Superior temporal gyrus (tissue), 1 donor: Measurements from ENCODE around the gene AMH.
"Not testable (repeated sequence)": the region's sequence is repeated elsewhere in the genome, so short reads cannot be mapped to it uniquely, and the experiment has no call there.

Experiments used
- DNase-seq: peaks from one replicate; pipeline ENCODE4 v3.0.0-alpha.2; 2016; ENCODE audit errors: extremely low spot score

The AMH gene

DNA sequence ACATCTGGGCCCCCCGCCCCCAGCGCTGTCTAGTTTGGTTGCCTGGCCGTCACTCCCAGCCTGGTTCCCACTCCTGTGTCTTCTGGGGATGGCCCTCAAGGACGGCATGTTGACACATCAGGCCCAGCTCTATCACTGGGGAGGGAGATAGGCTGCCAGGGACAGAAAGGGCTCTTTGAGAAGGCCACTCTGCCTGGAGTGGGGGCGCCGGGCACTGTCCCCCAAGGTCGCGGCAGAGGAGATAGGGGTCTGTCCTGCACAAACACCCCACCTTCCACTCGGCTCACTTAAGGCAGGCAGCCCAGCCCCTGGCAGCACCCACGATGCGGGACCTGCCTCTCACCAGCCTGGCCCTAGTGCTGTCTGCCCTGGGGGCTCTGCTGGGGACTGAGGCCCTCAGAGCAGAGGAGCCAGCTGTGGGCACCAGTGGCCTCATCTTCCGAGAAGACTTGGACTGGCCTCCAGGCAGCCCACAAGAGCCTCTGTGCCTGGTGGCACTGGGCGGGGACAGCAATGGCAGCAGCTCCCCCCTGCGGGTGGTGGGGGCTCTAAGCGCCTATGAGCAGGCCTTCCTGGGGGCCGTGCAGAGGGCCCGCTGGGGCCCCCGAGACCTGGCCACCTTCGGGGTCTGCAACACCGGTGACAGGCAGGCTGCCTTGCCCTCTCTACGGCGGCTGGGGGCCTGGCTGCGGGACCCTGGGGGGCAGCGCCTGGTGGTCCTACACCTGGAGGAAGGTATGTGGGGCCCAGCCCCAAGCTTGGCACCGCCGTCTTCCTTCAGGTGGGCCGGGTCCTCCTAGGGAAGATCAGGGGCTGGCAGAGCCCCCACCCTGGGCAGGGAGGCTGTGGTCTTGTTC is at the start of gene AMH:
TSS of gene AMH (plus strand) at position 314 of the 857 bp plus-strand sequence. CDS start at position 324, 10 bp downstream.
- DNase-seq, result no peak

DNA sequence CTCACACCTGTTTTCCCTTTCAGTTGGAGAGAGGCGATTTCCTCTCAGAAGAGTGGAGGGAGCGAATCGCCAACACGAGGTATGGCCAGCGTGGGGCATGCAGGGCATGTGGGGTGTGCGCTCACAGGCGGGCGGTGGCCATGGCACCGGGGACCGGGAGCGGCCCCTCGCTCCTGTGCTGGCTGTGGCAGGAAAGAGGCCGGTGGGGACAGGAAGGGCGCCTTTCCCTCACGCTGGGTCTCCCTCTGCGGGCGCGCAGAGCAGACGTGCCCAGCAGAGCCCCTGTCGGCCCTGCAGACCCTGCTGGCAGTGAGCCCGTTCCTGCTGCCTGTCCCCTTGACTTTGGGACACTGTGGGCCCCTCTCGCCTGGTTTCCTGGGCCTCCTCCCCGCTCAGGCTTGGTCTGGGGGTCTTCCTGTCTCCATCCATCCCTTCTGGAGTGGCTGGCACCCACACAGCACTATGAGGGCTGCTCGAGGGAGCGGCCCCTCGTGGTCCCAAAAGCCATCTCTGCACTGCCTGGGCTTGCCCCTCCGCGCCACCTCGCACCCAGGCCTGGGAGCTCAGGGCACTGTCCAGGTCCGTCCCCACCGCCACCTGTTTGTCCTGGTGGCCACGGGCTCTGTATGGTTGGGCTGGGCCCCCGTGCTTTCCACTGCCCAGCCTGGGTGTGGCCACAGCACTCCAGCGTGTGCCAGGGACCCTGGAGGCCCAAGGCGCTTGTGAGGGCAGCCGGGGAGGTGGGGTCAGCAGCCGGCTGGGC is 49.1 kb upstream of the AMH start:
- no peak for DNase-seq

DNA sequence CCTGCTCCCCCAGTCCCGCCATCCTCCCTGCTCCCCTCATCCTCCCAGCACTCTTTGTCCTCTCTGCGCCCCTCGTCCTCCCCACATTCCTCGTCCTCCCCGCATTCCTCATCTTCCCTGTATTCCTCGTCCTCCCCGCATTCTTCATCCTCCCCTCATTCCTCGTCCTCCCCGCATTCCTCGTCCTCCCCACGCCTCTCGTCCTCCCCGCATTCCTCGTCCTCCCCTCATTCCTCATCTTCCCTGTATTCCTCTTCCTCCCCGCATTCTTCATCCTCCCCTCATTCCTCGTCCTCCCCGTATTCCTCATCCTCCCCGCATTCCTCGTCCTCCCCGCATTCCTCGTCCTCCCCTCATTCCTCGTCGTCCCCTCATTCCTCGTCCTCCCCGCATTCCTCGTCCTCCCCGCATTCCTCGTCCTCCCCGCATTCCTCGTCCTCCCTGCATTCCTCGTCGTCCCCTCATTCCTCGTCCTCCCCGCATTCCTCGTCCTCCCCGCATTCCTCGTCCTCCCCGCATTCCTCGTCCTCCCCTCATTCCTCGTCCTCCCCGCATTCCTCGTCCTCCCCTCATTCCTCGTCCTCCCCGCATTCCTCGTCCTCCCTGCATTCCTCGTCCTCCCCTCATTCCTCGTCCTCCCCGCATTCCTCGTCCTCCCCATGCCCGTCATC is 48.4 kb upstream of the AMH start:
- DNase-seq, result not testable (repeated sequence)

DNA sequence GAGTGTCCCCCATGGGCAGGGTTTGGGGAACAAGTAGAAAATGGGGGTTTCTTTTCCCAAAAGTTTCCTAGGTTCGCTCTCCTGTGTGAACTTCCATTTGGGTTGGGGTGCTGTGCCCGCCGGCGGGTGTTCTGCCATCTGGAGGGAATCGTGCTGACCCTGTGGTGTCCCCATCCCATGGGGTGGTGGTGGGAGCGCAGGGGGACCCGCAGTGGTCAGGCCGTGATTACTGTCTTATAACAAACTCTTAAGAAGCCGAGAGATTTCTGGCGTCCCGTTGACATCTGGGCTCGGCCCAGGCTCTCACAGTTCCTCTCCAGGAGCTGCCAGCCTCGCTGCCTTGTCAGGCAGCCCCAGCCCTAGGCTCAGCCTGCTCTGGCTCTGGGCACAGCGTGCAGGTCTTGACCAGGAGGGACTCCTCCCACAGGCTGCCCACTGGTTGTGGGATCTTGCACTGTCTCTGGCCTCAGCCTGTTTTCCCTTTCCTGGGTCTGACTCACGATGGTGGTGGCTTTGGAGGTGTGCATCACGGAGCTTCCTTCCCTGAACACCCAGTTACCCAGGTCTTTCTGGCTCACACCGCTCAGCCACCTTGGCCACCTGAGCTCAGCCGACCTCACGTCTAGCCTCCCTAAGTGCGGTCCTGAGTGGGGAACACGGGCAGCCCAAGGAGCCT is 47.5 kb upstream of the AMH start:
- no peak for DNase-seq

DNA sequence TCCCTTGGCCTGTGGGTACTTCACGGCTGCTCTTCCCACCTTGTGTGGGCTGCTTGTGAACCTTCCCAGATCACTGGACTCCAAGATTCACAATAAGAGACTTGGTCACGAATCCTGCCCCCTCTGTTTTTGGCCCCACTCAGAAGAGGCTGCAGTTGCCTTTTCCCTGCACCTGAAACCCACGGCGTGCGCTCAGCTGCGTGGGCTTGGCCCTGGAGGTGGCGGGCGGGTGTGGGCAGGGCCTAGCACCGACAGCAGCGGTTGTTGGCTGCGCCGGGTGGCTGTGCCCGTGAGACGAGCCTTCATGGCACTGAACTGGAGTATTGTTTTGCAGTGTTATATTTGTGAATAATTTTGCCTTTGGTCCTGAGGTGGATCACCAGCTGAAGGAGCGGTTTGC is 46.8 kb upstream of the AMH start:
- DNase-seq, result no peak

DNA sequence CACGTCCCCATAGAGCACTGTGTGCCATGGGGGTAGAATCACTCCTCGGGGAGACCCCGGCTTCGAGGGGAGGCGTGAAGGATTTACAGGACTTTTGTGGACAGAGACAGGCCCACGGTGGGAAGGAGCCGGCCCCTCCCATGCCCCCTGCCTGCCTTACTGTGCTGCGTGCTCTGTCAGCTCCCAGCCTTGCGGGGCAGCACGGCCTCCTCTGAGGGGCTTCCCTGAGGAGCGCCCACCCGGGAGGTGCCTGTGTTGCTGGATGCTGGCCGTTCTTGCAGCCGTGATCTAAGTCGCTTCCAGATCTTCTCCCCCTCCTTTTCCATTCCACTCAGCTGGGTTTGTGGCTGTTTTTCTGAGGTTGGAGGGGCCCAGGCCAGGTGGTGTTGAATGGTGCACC is 42.1 kb upstream of the AMH start:
- DNase-seq, result no peak

DNA sequence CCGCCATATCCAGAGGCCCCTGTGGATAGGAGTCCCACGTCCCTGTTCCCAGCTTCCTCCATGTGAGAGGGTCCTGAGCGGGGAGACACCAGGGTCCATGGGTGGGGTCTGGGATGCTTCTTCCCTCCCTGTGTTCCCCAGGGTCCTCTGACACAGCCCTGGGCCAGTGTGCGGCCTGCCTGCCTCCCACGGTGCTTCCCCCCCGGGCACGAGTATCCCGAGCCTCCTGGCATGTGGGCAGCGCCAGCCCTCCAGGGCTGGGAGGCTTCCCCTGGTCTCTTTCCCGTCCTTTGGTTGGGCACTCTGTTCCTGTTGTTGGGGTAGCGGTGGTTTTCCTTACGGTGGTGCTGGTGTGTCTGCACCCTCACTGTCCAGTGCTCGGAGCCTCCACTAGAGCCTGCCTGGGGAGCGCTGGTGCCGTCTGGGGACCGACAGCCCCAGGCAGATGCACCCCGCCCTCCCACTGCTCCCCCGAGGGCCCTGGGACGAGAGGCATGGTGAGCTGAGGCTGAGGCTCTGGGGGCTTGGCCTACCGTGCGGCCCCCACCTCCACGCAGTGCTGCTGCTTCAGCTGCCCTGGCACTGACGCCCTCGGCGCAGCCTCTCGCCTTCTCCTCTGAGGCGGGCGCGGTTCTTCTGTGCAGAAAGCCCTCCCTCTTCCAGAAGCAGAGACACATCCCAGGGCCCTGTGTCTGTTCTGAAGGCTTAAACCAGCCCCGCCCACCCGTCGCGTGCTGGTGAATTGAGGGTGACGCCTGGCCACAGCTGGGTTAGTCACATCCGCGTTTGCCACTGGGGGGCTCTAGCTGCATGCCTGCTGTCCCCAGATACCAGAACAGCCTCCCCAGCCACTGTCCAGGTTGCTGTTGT is 40.9 kb upstream of the AMH start:
- DNase-seq, result no peak

DNA sequence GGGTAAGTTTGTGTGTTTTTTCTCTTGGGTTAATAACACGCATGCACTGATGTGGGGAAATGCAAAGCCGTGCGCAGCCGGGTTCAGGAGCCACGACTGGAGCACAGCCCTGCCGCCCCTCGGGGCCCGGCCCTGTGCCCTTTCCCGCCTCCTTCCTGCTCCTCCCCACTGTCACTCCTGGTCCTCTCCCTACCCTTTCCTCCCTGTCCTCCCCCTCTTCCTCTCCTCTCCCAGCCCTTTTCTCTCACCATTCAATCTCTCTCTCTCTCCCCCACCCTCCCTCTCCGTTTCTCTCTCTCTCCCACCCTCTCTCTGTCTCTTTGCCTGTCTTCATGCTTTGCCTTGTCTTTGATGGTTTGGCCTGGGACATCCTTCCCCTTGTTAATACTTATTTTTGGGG is 40.1 kb upstream of the AMH start:
- DNase-seq, result no peak

DNA sequence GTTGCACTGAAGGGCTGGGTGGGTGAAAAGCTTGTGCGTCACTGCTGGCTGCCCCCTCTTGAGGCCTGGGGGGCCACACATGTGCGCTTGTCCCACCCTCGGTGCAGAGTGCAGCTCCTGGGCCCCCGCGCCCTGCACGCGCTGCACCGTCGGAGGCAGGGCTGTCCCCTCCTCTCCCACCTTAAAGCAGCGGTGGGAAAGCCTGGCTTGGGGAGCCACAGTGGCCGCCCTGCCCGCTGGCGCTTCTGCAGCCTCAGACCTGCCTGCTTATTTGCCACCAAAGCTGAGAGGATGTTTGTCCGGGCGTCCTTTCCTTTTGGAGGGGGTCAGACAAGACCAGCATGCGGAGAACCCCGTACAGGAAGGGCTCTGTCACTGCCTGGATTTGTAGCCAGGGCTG is 39.7 kb upstream of the AMH start:
- DNase-seq, result no peak

DNA sequence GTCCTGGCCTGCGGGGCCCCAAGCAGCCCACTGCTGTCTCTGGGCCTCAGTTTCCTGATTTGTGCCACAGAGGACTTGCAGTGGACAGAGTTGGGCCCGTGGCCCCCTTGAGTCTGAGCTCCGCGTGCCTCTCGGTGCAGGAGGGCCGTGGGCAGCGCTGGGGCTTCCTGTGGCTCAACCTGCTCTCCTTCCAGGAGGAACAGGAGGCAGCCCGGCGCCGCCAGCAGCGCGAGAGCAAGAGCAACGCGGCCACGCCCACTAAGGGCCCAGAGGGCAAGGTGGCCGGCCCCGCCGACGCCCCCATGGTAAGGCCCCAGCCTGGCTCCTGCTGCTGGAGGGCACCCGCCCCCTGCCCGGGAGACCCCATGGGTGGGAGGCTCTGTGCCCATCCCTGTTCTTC is 38.9 kb upstream of the AMH start:
- no peak for DNase-seq

DNA sequence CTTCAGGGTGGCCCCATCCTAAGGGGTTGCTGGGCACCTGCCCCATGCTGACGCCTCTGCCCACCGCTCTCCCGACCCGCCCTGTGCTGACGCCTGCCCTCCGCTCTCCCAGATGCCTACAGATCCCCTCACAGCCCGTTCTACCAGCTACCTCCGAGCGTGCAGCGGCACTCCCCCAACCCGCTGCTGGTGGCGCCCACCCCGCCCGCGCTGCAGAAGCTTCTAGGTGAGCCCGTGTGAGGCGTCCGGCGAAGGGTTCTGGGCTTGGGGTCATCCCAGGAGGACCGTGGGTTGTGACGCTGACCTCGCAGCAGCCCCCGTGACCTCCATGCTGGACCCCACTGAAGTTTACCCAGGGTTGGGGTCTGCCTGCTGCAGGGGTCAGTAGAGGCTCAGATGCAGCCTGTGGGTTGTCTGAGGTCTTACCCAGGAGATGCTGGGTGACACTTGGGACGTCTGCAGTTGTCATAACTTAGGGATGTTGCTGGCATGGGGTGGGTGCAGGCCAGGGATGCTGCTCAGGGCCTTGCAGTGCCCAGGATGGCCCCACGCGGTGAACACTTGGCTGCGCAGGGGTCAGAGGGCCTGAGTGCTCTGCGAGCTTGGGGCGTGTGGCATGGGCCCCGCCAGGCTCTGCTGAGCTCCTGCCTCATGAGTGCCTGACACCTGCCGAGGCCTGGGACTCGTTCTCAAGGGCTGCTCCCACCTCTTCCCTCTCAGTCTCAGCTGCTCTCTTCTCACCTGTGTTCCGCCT is 38.0 kb upstream of the AMH start:
- DNase-seq, result no peak

DNA sequence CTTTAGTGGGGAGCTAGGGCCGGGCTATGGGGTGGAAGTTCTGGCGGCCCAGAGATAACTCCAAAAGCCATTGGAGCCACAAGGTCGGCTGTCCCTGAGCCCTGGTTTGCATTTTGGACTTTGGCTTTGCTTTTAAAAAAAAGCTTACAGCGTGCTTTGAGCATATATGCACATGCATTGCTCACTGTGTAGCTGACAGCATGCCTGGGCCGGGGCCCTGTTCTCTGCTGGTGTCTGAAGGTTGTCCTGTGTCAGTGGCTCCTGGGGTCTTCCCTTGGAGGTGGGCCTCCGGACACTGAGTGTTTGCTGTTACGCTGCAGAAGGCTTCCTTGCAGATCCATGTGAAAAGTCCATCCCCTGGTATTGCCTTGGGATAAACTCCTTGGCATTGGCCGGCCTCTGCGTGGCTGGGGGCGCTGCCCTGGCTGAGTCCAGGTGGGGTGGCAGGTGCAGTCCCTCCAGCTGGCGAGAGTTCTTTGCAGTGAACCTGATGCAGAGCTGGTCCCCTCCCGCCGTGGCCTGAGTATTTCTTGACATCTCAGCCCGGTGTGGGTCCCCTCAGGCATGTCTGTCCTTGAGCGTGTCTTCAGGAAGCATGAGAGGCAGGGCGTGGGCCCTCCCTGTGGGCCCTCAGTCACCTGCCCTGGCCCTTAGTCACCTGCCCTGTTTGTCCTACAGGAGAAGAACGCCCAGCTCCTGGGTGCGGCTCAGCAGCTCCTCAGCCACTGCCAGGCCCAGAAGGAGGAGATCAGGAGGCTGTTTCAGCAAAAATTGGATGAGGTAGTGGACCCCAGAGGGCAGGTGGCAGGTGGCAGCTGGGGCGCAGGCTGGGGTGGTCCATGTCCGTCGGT is 36.0 kb upstream of the AMH start:
- no peak for DNase-seq

DNA sequence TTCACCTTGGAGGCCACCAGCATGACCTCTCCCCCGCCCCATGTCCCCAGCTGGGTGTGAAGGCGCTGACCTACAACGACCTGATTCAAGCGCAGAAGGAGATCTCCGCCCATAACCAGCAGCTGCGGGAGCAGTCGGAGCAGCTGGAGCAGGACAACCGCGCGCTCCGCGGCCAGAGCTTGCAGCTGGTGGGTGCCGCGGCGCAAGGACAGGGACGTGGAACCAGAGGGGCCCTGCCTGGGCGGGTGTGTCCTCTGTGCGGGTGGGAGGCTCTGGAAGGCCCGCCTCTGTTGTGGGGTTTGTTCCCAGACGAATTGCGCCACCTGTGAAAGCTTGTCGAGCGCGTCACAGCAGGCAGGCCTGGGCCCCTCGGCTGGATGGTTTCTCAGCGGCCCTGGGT is 35.3 kb upstream of the AMH start:
- DNase-seq, result no peak

DNA sequence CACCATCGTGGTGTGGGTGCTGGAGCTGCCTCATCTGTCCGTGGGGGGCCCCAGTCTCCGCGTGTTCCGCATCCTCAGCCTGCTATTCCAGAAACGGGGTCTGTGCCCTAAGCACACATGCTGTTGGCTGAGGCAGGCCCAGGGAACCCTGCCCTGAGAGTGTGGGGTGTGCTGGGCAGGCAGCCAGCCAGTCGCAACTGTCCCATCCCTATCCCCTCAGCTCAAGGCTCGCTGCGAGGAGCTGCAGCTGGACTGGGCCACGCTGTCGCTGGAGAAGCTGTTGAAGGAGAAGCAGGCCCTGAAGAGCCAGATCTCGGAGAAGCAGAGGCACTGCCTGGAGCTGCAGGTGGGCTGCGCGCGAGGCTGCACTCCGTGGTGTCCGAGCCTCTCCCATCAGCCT is 34.9 kb upstream of the AMH start:
- no peak for DNase-seq

DNA sequence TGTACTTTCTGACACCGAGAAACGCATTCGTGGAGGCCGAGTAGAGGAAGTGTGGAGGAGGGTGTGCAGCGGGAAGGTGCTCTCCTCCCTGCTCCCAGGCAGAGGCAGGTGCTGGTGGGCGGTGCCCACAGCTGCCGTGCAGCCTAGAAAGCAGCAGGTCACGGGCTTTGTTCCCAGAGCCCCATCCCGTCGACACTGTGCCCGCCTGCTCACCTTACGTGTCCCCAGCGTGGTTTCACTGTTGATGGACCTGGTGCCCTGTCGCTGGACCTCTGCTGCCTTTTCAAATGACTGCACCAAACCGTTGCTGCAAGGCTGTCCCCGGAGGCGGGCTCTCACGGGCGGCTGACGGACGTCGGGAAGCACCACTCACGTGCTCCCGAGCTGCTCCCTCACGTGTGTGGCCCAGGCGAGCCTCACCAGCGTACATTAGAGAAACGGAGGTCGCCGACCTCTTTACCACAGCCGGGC is 33.8 kb upstream of the AMH start:
- no peak for DNase-seq

DNA sequence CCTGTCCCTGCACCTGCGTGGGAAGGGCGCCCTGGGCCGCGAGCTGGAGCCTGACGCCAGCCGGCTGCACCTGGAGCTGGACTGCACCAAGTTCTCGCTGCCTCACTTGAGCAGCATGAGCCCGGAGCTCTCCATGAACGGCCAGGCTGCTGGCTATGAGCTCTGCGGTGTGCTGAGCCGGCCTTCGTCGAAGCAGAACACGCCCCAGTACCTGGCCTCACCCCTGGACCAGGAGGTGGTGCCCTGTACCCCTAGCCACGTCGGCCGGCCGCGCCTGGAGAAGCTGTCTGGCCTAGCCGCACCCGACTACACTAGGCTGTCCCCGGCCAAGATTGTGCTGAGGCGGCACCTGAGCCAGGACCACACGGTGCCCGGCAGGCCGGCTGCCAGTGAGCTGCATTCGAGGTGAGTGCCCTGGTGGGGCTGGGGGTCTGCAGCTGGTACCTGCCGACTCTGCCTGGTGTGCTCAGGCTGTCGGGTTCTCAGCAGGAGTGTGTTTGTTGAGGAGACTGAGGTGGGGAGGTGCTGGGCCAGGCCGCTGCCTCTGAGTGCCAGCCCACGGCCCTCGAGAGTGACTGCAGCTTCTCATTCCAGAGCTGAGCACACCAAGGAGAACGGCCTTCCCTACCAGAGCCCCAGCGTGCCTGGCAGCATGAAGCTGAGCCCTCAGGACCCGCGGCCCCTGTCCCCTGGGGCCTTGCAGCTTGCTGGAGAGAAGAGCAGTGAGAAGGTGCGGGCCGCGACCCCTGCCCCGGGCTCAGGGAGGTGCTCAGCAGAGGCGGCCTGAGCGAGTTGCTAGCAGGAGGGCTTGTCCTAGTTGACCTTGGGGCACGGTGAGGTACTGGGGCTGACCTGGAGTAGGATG is 32.5 kb upstream of the AMH start:
- DNase-seq, result no peak

DNA sequence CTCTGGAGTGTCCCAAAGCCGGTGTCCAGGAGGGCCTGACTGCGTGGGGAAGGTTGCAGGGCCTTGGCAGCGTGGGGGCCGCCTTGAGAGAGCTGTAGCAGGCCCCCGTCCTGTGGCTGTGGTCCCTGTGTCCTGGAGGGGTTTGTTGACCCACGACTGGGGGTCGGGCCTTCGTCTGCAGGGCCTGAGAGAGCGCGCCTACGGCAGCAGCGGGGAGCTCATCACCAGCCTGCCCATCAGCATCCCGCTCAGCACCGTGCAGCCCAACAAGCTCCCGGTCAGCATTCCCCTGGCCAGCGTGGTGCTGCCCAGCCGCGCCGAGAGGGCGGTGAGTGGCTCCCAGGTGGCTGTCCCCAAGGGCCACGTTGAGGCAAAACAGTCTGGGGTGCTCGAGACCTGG is 31.5 kb upstream of the AMH start:
- no peak for DNase-seq

DNA sequence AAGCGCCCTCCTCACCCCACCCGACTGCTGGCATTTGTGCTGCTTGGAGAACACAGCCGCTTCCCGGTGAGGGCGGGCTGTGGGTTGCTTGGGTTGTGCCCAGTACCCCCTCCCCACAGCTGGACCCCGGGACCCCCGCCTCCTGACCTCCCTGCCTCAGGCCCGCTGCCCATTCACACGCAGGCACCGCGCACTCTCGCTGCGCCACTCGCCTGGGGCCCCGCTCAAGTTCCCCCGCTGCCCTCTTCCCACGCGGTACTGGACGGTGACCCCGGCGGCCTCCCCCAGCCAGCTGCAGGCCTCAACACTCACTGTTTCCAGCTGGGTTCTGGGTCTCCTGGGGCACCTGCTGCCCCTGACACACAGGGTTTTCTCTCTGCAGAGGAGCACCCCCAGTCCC is 29.4 kb upstream of the AMH start:
- no peak for DNase-seq
